Brain microvascular endothelial cell (primary cell): ENCODE results near the gene MAML3.

Experiments
- DNase-seq: peaks from one replicate; pipeline ENCODE4 v3.0.0-alpha.2; 2020
- H3K27ac ChIP-seq: fragments of 250-450 bp; sonication (Bioruptor Pico); 2 replicates; pipeline ENCODE4 v1.5.1; 2020; ENCODE audit warnings: mild to moderate bottlenecking, moderate library complexity
- H3K27me3 ChIP-seq: fragments of 250-450 bp; sonication (Bioruptor Pico); replicated peaks from 2 replicates; pipeline ENCODE4 v1.5.1; 2020; ENCODE audit warnings: mild to moderate bottlenecking
- H3K36me3 ChIP-seq: fragments of 250-450 bp; sonication (Bioruptor Pico); replicated peaks from 2 replicates; pipeline ENCODE4 v1.5.1; 2020; ENCODE audit warnings: mild to moderate bottlenecking
- H3K4me3 ChIP-seq: 2 replicates; pipeline ENCODE4 v1.5.1; 2011; ENCODE audit warnings: low read depth, mild to moderate bottlenecking, control low read depth, low read length, moderate library complexity
- in situ Hi-C: cut with HindIII; loops from 2 replicates; pipeline ENCODE4 v1.10.0; 2017; ENCODE audit warnings: low sequenced_read_pairs, low pct_ligation_motif_present
- TF ChIP-seq, protein P1 (sequence below): IDR thresholded peaks from 2 replicates; pipeline ENCODE4 v1.5.1; 2011; ENCODE audit warnings: low read depth, mild to moderate bottlenecking, moderate library complexity, low read length, control low read depth, inconsistent platforms; ENCODE audit errors: missing control alignments

MAML3 gene

DNA sequence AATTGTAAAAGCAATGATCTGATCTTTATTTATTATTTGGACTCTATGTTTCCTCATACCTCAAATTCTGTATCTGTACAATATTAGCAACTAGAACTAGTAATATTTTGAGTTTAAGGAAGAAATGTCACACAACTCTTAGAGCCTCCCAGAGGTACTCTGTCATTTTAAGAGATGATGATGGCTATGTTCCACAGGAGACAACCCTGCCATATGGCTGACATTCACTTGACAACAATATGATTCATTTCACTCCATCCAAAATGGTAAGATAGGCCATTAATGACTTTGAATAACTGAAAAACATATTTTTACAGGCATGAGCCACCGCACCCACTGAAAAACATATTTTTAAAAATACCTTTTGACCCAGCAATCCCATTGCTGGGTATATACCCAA, 190.3 kb downstream of the MAML3 start:
- no peaks in the 10 kb centered on the region for H3K36me3 ChIP-seq
- TF ChIP-seq, protein P1, sequence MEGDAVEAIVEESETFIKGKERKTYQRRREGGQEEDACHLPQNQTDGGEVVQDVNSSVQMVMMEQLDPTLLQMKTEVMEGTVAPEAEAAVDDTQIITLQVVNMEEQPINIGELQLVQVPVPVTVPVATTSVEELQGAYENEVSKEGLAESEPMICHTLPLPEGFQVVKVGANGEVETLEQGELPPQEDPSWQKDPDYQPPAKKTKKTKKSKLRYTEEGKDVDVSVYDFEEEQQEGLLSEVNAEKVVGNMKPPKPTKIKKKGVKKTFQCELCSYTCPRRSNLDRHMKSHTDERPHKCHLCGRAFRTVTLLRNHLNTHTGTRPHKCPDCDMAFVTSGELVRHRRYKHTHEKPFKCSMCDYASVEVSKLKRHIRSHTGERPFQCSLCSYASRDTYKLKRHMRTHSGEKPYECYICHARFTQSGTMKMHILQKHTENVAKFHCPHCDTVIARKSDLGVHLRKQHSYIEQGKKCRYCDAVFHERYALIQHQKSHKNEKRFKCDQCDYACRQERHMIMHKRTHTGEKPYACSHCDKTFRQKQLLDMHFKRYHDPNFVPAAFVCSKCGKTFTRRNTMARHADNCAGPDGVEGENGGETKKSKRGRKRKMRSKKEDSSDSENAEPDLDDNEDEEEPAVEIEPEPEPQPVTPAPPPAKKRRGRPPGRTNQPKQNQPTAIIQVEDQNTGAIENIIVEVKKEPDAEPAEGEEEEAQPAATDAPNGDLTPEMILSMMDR, result no peak
- DNase-seq, result no peak
- H3K27ac ChIP-seq, result no peak overlapping the region
- H3K27me3 ChIP-seq, result peaks cover 15% of the 10 kb centered on the region
- in situ Hi-C loops, result no loop called here
- no peak overlapping the region for H3K4me3 ChIP-seq

DNA sequence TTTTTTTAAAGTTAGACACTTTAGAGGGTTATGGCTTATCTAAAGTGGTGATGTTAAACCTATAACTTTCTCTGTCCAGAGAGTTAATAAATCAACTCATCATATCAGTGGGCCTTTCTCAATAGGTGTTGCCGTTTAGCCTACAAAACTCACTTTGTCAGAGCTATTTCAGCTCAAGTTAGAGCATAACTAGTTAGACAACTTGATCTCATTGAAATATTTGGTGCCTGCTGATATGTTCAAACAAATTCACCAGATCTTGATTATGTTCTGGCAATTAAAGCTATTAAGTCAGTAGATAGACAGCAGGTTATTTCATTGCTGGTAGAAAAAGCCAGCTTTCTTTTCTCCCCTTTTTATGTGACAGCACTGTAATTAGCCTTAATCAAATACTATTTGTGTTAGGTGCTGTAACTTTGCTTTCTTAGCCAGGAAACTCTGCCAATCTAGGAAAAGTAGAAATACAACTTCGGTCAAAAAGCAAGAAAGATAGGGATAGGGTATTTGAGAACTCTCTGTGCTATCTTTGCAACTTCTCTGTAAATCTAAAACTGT, 191.8 kb downstream of the MAML3 start:
- Histone ChIP-seq H3K27me3 (peaks cover 24% of the 10 kb centered on the region), H3K36me3 (no peaks in the 10 kb centered on the region), H3K27ac (no peak overlapping the region), H3K4me3 (no peak overlapping the region)
- in situ Hi-C loops, result no loop called here
- TF ChIP-seq, protein P1, result no peak
- no peak for DNase-seq

DNA sequence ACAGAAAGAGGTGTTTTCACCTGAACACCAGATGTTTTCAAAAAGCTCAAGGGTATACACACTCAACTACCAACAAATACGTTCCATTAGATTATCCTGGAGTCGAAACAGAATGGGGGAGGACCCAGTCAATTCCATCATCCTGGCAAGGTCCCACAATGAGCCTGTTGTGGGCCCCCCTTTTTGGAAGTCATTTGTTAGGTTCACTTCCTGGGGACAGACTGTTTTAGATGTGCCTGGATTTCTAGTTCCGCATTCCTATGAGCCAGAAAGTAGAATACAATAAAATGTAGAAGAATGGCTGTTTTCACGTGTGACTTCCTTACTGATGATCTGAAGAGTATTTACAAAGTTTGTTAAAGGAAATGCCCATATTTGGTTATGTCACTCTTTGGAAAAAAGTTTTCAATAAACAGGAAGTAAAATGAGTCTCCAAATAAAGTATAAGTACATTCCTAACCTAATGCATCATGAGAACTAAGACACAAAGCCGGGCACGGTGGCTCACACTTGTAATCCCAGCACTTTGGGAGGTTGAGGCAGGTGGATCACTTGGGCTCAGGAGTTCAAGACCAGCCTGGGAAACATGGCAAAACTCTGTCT, 192.5 kb downstream of the MAML3 start:
- Histone ChIP-seq H3K27me3 (peaks cover 29% of the 10 kb centered on the region), H3K27ac (no peak overlapping the region), H3K36me3 (no peaks in the 10 kb centered on the region), H3K4me3 (no peak overlapping the region)
- TF ChIP-seq, protein P1, result no peak
- in situ Hi-C loops, result no loop called here
- no peak for DNase-seq

DNA sequence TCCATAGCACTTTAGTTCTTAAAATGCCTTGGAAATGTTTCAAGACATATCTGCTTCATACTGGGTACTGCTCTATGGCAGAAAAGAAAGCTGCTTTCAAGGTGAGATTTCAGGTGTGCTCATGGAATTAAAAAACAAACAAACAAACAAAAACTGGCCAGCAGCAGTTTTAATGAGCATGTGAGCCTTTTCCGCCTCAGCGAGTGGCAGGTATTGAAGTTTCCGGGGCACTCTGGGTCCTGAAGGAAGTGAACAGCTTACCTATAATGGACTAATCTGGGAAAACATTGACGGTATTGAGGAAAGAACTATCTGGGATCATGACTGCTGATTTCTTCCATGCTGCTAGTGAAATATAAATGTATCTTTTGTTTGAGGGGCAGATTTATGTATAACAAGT, 194.6 kb downstream of the MAML3 start:
- H3K27me3 ChIP-seq, result peaks cover 38% of the 10 kb centered on the region
- in situ Hi-C loops, result no loop called here
- H3K36me3 ChIP-seq, result no peaks in the 10 kb centered on the region
- H3K27ac ChIP-seq, result no peak overlapping the region
- DNase-seq, result no peak
- TF ChIP-seq, protein P1, result no peak
- no peak overlapping the region for H3K4me3 ChIP-seq

DNA sequence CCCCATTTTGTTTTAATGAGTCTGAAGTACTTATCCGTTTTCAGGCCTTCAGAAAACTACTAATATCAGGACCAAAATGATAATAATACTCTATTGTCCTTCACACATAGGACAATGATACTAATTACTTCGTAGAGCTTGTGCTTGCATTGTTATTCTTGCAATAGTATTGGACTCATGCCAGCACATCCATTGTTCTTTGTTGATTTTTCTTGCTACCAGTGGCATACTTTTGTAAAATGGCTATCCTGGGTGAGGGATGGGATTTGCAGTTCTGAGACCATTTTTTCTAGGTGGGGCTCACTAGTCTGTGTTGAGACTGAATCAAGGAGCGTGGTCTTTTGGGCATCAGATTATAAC, 195.3 kb downstream of the MAML3 start:
- TF ChIP-seq, protein P1, result no peak
- Histone ChIP-seq H3K36me3 (no peaks in the 10 kb centered on the region), H3K4me3 (no peak overlapping the region), H3K27me3 (peaks cover 42% of the 10 kb centered on the region), H3K27ac (no peak overlapping the region)
- in situ Hi-C loops, result no loop called here
- DNase-seq, result no peak
